Body of pancreas (tissue), 4 donors: Measurements from ENCODE around the gene JMJD4.

Experiments
- CTCF ChIP-seq, 7 experiments: fragments of 450-650 bp in 4 of 7; fragments of 200-600 bp in 3 of 7; sonication (generic) in 3 of 7; IDR thresholded peaks; one replicate each; pipeline ENCODE4 v1.5.1; 2016 to 2019; ENCODE audit warnings: antibody characterized with exemption in 7 of 7
- POLR2A ChIP-seq, 3 donors: fragments of 450-650 bp; IDR thresholded peaks; one replicate each; pipeline ENCODE4 v1.6.1; 2016; ENCODE audit warnings: antibody characterized with exemption in 3 of 3, mild to moderate bottlenecking in 2 of 3

- TF ChIP-seq CTCF (IDR thresholded peaks at IDR 0.05) (no peak), POLR2A (IDR thresholded peaks at IDR 0.05) (no peak)
Measured at GRCh38 chr1:227770812-227771211, 35.7 kb upstream of the JMJD4 start.
